Heart left ventricle (tissue), 13 donors: ENCODE data around the gene CSNK1G1.

Experiments
- CTCF ChIP-seq, 12 donors: fragments of 200-600 bp; sonication (generic) in 4 of 12; IDR thresholded peaks; one replicate each; pipeline versions ENCODE4 v1.5.0 to v1.8.0; 2018 to 2022; ENCODE audit warnings: antibody characterized with exemption in 12 of 12, mild to moderate bottlenecking in 5 of 12
- POLR2A ChIP-seq, 2 donors: fragments of 450-650 bp; IDR thresholded peaks; one replicate each; pipeline ENCODE4 v1.6.1; 2017; ENCODE audit warnings: antibody characterized with exemption in 2 of 2, mild to moderate bottlenecking in 2 of 2, moderate library complexity in 2 of 2
- donor health status: ischemic (EF 13 %, LVEDD 7.1; RV severe dilation, severe dysfunction).
- donor health status: DM: no; HTN: yes; CAD: no.
- donor health status: DM: no; HTN: no; CAD: no.
- donor health status: ischemic (EF 25% LVEDD 6.9; RV normal size, moderate dysfunction).
- donor health status: ischemic (EF 25% LVEDD 5.7; RV mildly dilated, moderate dysfunction).
- donor health status: ischemic (EF 35%, LVEDD 5.7; RV mildly dilated, moderate dysfunction).
- donor health status: nonischemic (EF 11% LVEDD 7.7; RV severe dilation, severe dysfunction).
- donor health status: DM: yes; HTN: yes; CAD: no.
- donor health status: PGD.
- donor health status: ischemic (EF 29% LVEDD 5.4; RV normal size, mild dysfunction).
- donor health status: nonischemic (EF 23%, LVEDD 6.1; RV moderate dilation, normal function).

GRCh38 chr15:64210371-64210770, 145.6 kb downstream of the CSNK1G1 start:
- TF ChIP-seq CTCF (IDR thresholded peaks at IDR 0.05) (no peak), POLR2A (IDR thresholded peaks at IDR 0.05) (no peak)
